Ishikawa (cell line): ENCODE results near the gene RABL3.

Experiments used
- CREB1 ChIP-seq: IDR thresholded peaks from 2 replicates; pipeline ENCODE4 v1.6.1; 2012; ENCODE audit warnings: low read depth
- EGR1 ChIP-seq: IDR thresholded peaks from 2 replicates; pipeline ENCODE4 v1.6.1; 2012
- EP300 ChIP-seq: IDR thresholded peaks from 2 replicates; pipeline ENCODE4 v1.6.1; 2012; ENCODE audit warnings: borderline replicate concordance
- NFIC ChIP-seq: IDR thresholded peaks from 2 replicates; pipeline ENCODE4 v1.6.1; 2012
- RAD21 ChIP-seq: IDR thresholded peaks from 2 replicates; pipeline ENCODE4 v1.6.1; 2012; ENCODE audit warnings: low read depth
- REST ChIP-seq: IDR thresholded peaks from 2 replicates; pipeline ENCODE4 v1.6.1; 2012; ENCODE audit warnings: low read depth, mild to moderate bottlenecking
- TAF1 ChIP-seq: IDR thresholded peaks from 2 replicates; pipeline ENCODE4 v1.6.1; 2012; ENCODE audit warnings: low read depth, mild to moderate bottlenecking
- TCF12 ChIP-seq: IDR thresholded peaks from 2 replicates; pipeline ENCODE4 v1.6.1; 2012; ENCODE audit warnings: low read depth
- YY1 ChIP-seq: IDR thresholded peaks from 2 replicates; pipeline ENCODE4 v1.6.1; 2012; ENCODE audit warnings: low read depth

- TF ChIP-seq EGR1 (no peak), REST (no peak), RAD21 (no peak), CREB1 (no peak), TCF12 (no peak), NFIC (no peak), TAF1 (no peak), YY1 (no peak), EP300 (no peak)
These were observed 63.9 kb downstream of the RABL3 start for GRCh38 chr3:120678331-120678947.
